CD14-positive monocyte (primary cell): Measurements from ENCODE around the gene ACD. TPM values are rescaled to one million over a fixed set of nuclear protein-coding genes. Genes with fewer than 3 reads are reported as not detected.
"Not testable (repeated sequence)": the region's sequence is repeated elsewhere in the genome, so short reads cannot be mapped to it uniquely, and the experiment has no call there.

ENCODE experiments used
- DNase-seq, 3 donors: peaks; one replicate each; pipeline ENCODE4 v3.0.0-alpha.2; 2011 to 2022
- H2AFZ ChIP-seq: 2 replicates; pipeline ENCODE4 v1.6.0; 2012; ENCODE audit warnings: mild to moderate bottlenecking, low read depth, low read length, inconsistent platforms; ENCODE audit not compliant: insufficient read depth, poor library complexity, severe bottlenecking
- H3K27ac ChIP-seq, 2 donors: 1 replicate in 1 of 2; 2 replicates in 1 of 2; pipeline ENCODE4 v1.5.1; 2012 to 2013; ENCODE audit warnings: low read length in 2 of 2, control low read depth in 1 of 2, inconsistent platforms in 1 of 2, low read depth in 1 of 2, mild to moderate bottlenecking in 1 of 2
- H3K27me3 ChIP-seq, 2 donors: one replicate each; pipeline versions ENCODE4 v1.6.0 to v1.6.1; 2011 to 2013; ENCODE audit warnings: low read length in 2 of 2; ENCODE audit not compliant: control insufficient read depth in 2 of 2, insufficient read depth in 2 of 2
- H3K36me3 ChIP-seq, 2 donors: replicated peaks in 1 of 2; 1 replicate in 1 of 2; 2 replicates in 1 of 2; pipeline versions ENCODE4 v1.5.1 to v1.6.1; 2012 to 2013; ENCODE audit warnings: low read length in 2 of 2, control low read depth in 1 of 2, inconsistent platforms in 1 of 2, mild to moderate bottlenecking in 1 of 2; ENCODE audit not compliant: insufficient read depth in 2 of 2, control insufficient read depth in 1 of 2
- H3K4me1 ChIP-seq, 2 donors: 1 replicate in 1 of 2; 2 replicates in 1 of 2; pipeline versions ENCODE4 v1.5.1 to v1.6.1; 2012 to 2013; ENCODE audit warnings: low read length in 2 of 2, control low read depth in 1 of 2, inconsistent platforms in 1 of 2, mild to moderate bottlenecking in 1 of 2, moderate library complexity in 1 of 2; ENCODE audit not compliant: insufficient read depth in 2 of 2, control insufficient read depth in 1 of 2
- H3K4me2 ChIP-seq: replicated peaks from 2 replicates; pipeline ENCODE3; 2012; ENCODE audit warnings: low read length, moderate library complexity, mild to moderate bottlenecking; ENCODE audit not compliant: poor library complexity, severe bottlenecking; ENCODE audit errors: extremely low read depth
- H3K4me3 ChIP-seq, 3 experiments: fragments of 200-600 bp in 1 of 3; sonication (generic) in 1 of 3; replicated peaks in 1 of 3; 1 replicate in 2 of 3; 2 replicates in 1 of 3; pipeline ENCODE4 v1.5.1; 2011 to 2013; ENCODE audit warnings: low read length in 3 of 3, mild to moderate bottlenecking in 3 of 3, control low read depth in 2 of 3, low read depth in 2 of 3, inconsistent platforms in 1 of 3, moderate library complexity in 1 of 3
- H3K79me2 ChIP-seq: 2 replicates; pipeline ENCODE4 v1.6.0; 2012; ENCODE audit warnings: mild to moderate bottlenecking, control low read depth, inconsistent platforms, low read length, moderate library complexity; ENCODE audit not compliant: insufficient read depth
- H3K9ac ChIP-seq: 2 replicates; pipeline ENCODE4 v1.6.0; 2017; ENCODE audit warnings: low read length, mild to moderate bottlenecking; ENCODE audit not compliant: insufficient read depth, poor library complexity, severe bottlenecking
- H3K9me3 ChIP-seq, 2 donors: replicated peaks in 1 of 2; 1 replicate in 1 of 2; 2 replicates in 1 of 2; pipeline versions ENCODE4 v1.5.1 to v1.6.1; 2012 to 2013; ENCODE audit warnings: low read length in 2 of 2, control low read depth in 1 of 2; ENCODE audit not compliant: control insufficient read depth in 1 of 2, insufficient read depth in 1 of 2
- H4K20me1 ChIP-seq: 2 replicates; pipeline ENCODE4 v1.6.0; 2012; ENCODE audit warnings: mild to moderate bottlenecking, low read length, control low read depth, moderate library complexity; ENCODE audit not compliant: insufficient read depth
- H3K27ac Mint-ChIP-seq, 7 donors: one replicate each; pipeline ENCODE4 v1.8.0; 2020; ENCODE audit warnings: mild to moderate bottlenecking in 7 of 7, mixed read lengths in 7 of 7, moderate library complexity in 6 of 7, inconsistent platforms in 2 of 7
- H3K27me3 Mint-ChIP-seq, 3 donors: one replicate each; pipeline ENCODE4 v1.8.0; 2021 to 2022; ENCODE audit warnings: low read depth in 3 of 3, mild to moderate bottlenecking in 3 of 3, mixed read lengths in 3 of 3, moderate library complexity in 3 of 3, inconsistent platforms in 1 of 3
- H3K36me3 Mint-ChIP-seq, 2 donors: one replicate each; pipeline ENCODE4 v1.8.0; 2020; ENCODE audit warnings: mixed read lengths in 2 of 2, inconsistent platforms in 1 of 2, mild to moderate bottlenecking in 1 of 2
- H3K4me1 Mint-ChIP-seq: one replicate; pipeline ENCODE4 v1.8.0; 2020; ENCODE audit warnings: mild to moderate bottlenecking, mixed read lengths
- H3K4me3 Mint-ChIP-seq, 2 donors: one replicate each; pipeline ENCODE4 v1.8.0; 2020; ENCODE audit warnings: mild to moderate bottlenecking in 2 of 2, mixed read lengths in 2 of 2, moderate library complexity in 1 of 2
- H3K9me3 Mint-ChIP-seq, 7 donors: one replicate each; pipeline ENCODE4 v1.8.0; 2020 to 2022; ENCODE audit warnings: mixed read lengths in 7 of 7, mild to moderate bottlenecking in 6 of 7, moderate library complexity in 6 of 7, inconsistent platforms in 2 of 7
- WGBS: methylation state at CpG from one replicate; pipeline ENCODE4 v1.1.5; 2013; ENCODE audit warnings: missing lambda C conversion rate; ENCODE audit not compliant: insufficient coverage; 5-methylcytosine and 5-hydroxymethylcytosine counted together
- intact Hi-C, 2 donors: fragments of 100-400 bp; cut with micrococcal nuclease; formaldehyde crosslinking; loops; one replicate each; pipeline versions ENCODE4 v1.15.0 to v1.15.1; 2023
- polyA plus RNA-seq, 3 donors: library from polyadenylated mRNA; depleted of rRNA in 1 of 3; unstranded in 2 of 3; stranded (reverse) in 1 of 3; fragments of 300-500 nt in 2 of 3; fragments of >200 nt in 1 of 3; fragmentation: Illumina TruSeq in 2 of 3; gene quantifications; 1 replicate in 2 of 3; 2 replicates in 1 of 3; pipeline ENCODE4 v1.2.3, GENCODE V29; 2012 to 2021
- TF ChIP-seq, protein P1 (sequence below): fragments of 200-600 bp; IDR thresholded peaks from one replicate; pipeline ENCODE4 v1.8.0; 2022; ENCODE audit warnings: antibody characterized with exemption, mild to moderate bottlenecking

The ACD gene
- polyA plus RNA-seq, 3 donors, result 11.8 to 26.0 (median 14.9) TPM

- Histone ChIP-seq H3K9ac (no peak overlapping the region), H3K27me3 (no peaks in the 10 kb centered on the region), H3K4me2 (no peak overlapping the region), H4K20me1 (no peaks in the 10 kb centered on the region), H3K9me3 (peaks cover 0 to 11% of the 10 kb centered on the region in 2 donors), H3K79me2 (no peaks in the 10 kb centered on the region), H3K4me1 (peaks cover 3 to 18% of the 10 kb centered on the region in 2 donors), H3K27ac (peak overlapping the region in 1 of 2 donors; percentile 53), H2AFZ (no peak overlapping the region), H3K36me3 (no peaks in the 10 kb centered on the region), H3K4me3 (no peak overlapping the region)
- 90% methylated on average over 2 of the region's 4 CpGs for WGBS
- intact Hi-C loops, result no loop called here
- no peaks in the 10 kb centered on the region for H3K27me3 Mint-ChIP-seq
- H3K9me3 Mint-ChIP-seq, result peaks cover 0 to 14% (median 5%) of the 10 kb centered on the region in 7 donors
- TF ChIP-seq, protein P1, sequence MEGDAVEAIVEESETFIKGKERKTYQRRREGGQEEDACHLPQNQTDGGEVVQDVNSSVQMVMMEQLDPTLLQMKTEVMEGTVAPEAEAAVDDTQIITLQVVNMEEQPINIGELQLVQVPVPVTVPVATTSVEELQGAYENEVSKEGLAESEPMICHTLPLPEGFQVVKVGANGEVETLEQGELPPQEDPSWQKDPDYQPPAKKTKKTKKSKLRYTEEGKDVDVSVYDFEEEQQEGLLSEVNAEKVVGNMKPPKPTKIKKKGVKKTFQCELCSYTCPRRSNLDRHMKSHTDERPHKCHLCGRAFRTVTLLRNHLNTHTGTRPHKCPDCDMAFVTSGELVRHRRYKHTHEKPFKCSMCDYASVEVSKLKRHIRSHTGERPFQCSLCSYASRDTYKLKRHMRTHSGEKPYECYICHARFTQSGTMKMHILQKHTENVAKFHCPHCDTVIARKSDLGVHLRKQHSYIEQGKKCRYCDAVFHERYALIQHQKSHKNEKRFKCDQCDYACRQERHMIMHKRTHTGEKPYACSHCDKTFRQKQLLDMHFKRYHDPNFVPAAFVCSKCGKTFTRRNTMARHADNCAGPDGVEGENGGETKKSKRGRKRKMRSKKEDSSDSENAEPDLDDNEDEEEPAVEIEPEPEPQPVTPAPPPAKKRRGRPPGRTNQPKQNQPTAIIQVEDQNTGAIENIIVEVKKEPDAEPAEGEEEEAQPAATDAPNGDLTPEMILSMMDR, result no peak
- H3K4me3 Mint-ChIP-seq, result no peak overlapping the region
- peaks cover 9 to 13% of the 10 kb centered on the region in 2 donors for H3K36me3 Mint-ChIP-seq
- H3K27ac Mint-ChIP-seq, result peak overlapping the region in 4 of 7 donors; percentile 25 to 74 (median 34)
- peaks cover 30% of the 10 kb centered on the region for H3K4me1 Mint-ChIP-seq
- DNase-seq, result no peak
These were observed 37.5 kb upstream of the ACD start for GRCh38 chr16:67697422-67698185.

- no peak for DNase-seq
- intact Hi-C loops, result no loop called here
- Mint-ChIP-seq H3K4me1 (peaks cover 32% of the 10 kb centered on the region), H3K27me3 (no peaks in the 10 kb centered on the region), H3K9me3 (peaks cover 0 to 10% (median 4%) of the 10 kb centered on the region in 7 donors), H3K4me3 (no peak overlapping the region), H3K36me3 (peaks cover 17 to 23% of the 10 kb centered on the region in 2 donors), H3K27ac (no peak overlapping the region)
- no peak overlapping the region for H3K27ac ChIP-seq
- no peak overlapping the region for H3K4me3 ChIP-seq
- no peaks in the 10 kb centered on the region for H3K79me2 ChIP-seq
- H4K20me1 ChIP-seq, result no peaks in the 10 kb centered on the region
- no peak overlapping the region for H3K9ac ChIP-seq
- no peak overlapping the region for H2AFZ ChIP-seq
- 80% methylated on average over 1 of the region's 2 CpGs for WGBS
- no peak overlapping the region for H3K4me2 ChIP-seq
- TF ChIP-seq, protein P1, result no peak
- H3K27me3 ChIP-seq, result no peaks in the 10 kb centered on the region
- no peaks in the 10 kb centered on the region for H3K36me3 ChIP-seq
- H3K9me3 ChIP-seq, result peaks cover 0 to 8% of the 10 kb centered on the region in 2 donors
- peaks cover 3 to 18% of the 10 kb centered on the region in 2 donors for H3K4me1 ChIP-seq
These were observed 34.6 kb upstream of the ACD start for GRCh38 chr16:67694611-67695010.

- intact Hi-C loops, H3K4me2 ChIP-seq, DNase-seq, H2AFZ ChIP-seq, H3K4me3 ChIP-seq, H3K27me3 Mint-ChIP-seq, H3K4me3 Mint-ChIP-seq, H3K9me3 Mint-ChIP-seq, H3K79me2 ChIP-seq, H3K9me3 ChIP-seq, H3K27ac ChIP-seq, H4K20me1 ChIP-seq, H3K27me3 ChIP-seq, H3K36me3 ChIP-seq: not testable (repeated sequence)
- H3K4me1 Mint-ChIP-seq, result peaks cover 32% of the 10 kb centered on the region
- H3K36me3 Mint-ChIP-seq, result peaks cover 16% of the 10 kb centered on the region in 2 donors
- 83% methylated on average over 5 of the region's 8 CpGs for WGBS
- Histone ChIP-seq H3K9ac (peak overlapping the region; percentile 4), H3K4me1 (peaks cover 3 to 18% of the 10 kb centered on the region in 2 donors)
- peak overlapping the region in 2 of 7 donors; percentile 35 to 45 for H3K27ac Mint-ChIP-seq
These were observed 33.6 kb upstream of the ACD start for GRCh38 chr16:67693517-67694285.
